Stimulated activated CD8-positive, alpha-beta memory T cell treated with anti-CD3 and anti-CD28 coated beads, Interleukin-15, amount 100 ng/mL, for 48 hours (primary cell): Measurements from ENCODE around the gene MIF.
A peak's percentile ranks its signal among the peaks of the same experiment; 100 is the strongest.
"Not testable (repeated sequence)": the region's sequence is repeated elsewhere in the genome, so short reads cannot be mapped to it uniquely, and the experiment has no call there.

Experiments
- DNase-seq, 2 donors: peaks; one replicate each; pipeline ENCODE4 v3.0.0-alpha.2; 2020; ENCODE audit warnings: low read depth in 2 of 2

The MIF gene

DNA sequence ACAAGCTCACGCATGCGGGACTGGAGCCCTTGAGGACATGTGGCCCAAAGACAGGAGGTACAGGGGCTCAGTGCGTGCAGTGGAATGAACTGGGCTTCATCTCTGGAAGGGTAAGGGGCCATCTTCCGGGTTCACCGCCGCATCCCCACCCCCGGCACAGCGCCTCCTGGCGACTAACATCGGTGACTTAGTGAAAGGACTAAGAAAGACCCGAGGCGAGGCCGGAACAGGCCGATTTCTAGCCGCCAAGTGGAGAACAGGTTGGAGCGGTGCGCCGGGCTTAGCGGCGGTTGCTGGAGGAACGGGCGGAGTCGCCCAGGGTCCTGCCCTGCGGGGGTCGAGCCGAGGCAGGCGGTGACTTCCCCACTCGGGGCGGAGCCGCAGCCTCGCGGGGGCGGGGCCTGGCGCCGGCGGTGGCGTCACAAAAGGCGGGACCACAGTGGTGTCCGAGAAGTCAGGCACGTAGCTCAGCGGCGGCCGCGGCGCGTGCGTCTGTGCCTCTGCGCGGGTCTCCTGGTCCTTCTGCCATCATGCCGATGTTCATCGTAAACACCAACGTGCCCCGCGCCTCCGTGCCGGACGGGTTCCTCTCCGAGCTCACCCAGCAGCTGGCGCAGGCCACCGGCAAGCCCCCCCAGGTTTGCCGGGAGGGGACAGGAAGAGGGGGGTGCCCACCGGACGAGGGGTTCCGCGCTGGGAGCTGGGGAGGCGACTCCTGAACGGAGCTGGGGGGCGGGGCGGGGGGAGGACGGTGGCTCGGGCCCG, at the start of gene MIF:
MIF (plus strand) TSS at position 439 of the 765 bp plus-strand sequence; CDS start at position 531, 92 bp downstream.
- DNase-seq, result peak; percentile 97

DNA sequence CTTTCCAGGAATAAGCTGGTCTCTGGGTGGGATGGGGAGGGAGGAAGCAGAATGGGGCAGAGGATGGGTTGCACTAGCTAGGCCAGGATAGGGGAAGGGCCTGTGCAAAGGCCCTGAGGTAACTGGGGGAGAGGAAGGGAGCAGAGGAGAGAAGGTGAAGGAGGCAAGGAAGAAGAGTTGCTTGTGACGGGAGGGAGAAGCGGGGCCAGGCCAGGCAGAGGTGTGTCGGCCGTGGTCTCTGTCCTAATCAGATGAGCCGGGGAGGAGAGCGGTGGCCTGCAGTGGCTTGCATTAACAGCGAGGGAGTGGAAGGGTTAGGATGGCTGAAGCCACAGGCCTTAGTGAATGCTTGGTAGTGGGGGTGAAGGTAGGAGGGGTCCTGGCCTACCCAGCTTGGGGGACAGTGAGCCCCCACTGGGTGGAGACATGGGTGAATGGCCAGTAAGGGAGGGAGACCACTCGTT, 49.4 kb upstream of the MIF start:
- no peak for DNase-seq

DNA sequence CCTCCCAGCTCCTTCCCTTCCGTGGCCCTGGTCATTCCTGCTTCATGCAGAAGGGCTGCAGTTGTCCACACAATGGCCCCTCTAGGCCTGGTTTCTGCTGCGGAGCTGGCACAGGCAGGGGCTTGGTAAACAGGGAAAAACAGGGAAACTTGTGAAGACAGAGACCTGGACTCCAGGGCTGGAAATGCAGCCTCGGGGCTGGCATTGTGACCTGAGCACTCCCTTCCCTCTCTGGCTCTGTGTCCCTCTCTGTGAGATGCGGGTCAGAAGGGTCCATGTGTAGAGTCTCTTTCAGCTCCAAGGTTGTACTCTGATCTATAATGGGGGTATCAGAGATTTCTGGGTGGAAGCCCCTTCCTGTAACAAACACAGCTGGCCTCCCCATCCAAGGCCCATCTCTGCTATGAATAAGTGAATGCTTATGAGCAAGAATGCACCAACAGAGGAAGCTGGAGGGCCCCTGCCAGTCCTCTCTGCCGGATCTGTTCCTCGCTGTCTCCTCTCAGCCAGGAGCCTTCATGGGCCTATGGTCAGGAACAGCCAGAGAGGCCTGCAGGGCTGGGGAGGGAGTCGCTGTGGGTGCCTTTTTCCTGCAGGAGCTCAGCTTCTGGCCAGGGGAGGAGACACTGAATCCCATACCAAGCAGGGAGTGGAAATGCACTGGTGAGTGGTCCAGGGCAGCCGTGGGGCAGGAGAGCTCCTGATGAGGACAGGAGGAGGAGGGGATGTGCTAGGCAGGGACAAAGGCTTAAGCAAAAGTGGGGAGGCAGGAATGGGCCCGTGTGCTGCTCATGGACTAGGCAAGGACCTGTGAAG, 48.7 kb upstream of the MIF start:
- DNase-seq, result no peak

- no peak for DNase-seq
Observed at GRCh38 chr22:23846081-23846469, 48.1 kb upstream of the MIF start.

DNA sequence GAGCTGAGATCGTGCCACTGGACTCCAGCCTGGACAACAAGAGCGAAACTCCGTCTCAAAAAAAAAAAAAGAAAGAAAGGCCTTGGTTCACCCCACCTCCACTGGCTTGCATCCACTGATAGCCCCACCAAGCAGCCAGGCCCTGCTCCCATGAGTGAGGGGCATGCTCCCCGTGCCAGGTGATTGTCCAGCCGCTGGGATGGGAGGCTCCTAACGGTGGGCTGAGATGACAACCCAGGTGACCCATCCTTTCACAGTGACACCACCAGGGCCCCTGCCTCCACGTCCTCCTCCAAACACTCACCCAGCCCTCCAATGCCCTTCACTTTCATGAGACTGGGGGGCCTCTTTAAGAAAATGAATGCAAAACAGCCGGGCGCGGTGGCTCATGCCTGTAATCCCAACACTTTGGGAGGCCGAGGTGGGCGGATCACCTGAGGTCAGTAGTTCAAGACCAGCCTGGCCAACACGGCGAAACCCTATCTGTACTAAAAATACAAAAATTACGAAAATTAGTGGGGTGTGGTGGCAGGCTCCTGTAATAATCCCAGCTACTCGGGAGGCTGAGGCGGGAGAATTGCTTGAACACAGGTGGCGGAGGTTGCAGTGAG, 46.8 kb upstream of the MIF start:
- no peak for DNase-seq

DNA sequence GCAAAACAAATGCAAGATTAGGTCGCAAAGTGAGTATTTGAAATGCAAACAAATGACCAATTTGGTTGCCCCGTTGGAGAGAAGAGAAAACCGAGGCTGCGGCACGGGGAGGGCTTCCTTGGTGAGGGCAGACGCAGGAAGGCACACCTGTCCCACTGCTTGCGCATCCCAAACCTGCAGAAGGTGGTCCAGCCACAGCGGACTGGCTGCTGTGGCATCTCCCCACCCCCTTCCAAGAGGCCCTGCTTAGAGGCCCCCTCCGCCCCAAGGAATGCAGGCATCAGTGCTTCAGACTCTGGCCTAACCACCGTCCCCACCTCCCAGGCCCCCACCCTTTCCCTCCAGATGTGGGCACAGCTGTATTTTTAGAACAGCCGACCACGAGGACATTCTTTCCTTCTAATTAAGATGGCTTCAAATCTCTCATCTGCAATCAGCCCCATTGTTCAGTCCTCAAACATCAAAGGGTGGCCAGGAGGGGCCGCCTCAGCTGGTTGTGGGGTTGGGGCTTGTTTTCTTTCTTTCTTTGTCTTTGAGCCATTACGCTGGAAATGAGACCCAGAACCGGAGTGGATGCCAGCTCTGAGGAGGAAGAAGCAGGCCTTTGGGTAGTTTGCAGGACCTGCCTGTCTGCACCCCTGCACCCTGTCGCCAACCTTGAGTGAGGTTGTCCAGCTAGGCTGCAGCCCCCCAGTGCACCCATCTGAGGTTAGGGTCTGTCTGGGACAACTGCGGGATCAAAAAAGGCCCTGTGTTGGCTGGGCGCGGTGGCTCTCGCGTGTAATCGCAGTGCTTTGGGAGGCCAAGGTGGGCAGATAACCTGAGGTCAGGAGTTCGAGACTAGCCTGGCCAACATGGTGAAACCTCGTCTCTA, 46.0 kb upstream of the MIF start:
- DNase-seq, result no peak

DNA sequence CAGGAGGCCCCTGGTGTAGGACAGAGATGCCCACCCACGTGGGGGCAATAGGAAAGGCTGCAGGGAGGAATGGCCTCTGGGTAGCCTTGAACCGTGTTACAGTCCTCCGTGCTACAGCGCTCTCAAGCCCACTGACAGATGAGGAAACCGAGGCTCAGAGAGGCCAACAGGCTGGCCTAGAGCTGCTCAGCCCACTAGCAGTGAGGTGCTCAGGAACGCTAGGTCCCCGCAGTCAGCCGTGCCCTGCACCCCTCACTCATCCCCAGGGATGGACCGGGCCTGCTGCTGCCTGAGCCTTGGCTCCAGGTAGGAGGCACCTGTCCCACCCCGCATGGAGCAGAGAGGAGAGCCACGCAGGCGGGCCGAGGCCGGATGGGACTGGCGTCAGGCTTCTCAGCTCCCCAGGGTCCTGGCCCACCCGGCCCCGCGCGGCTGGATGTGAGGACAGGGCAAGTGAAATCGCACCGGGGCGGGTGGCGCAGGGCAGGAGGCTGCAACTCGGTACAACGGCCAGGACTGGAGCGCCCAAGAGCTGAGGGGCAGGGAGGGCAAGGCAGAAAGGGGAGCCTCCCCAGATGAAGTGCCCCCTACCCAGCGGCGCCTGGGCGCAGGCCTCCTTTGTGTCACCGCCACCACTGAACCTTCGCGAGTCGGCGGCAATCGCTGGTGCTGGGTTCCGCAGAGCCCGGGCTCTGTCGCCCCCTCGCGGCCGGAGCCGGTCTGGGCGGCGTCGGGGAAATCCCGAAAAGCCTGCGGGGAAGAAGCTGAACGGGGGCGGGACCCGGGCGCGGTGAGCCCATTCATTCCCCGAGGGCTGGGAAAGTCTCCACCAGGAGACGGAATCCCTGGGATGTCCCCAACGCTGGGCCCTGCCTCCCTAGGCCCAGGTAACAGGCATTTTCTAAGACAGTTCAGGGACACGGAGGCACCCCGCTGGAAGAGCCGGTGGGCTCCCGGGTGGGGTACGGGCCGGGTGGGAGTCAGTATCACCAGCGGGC, 44.9 kb upstream of the MIF start:
- peak; percentile 72 to 73 for DNase-seq

GRCh38 chr22:23850136-23850611, 44.0 kb upstream of the MIF start:
- DNase-seq, result no peak

DNA sequence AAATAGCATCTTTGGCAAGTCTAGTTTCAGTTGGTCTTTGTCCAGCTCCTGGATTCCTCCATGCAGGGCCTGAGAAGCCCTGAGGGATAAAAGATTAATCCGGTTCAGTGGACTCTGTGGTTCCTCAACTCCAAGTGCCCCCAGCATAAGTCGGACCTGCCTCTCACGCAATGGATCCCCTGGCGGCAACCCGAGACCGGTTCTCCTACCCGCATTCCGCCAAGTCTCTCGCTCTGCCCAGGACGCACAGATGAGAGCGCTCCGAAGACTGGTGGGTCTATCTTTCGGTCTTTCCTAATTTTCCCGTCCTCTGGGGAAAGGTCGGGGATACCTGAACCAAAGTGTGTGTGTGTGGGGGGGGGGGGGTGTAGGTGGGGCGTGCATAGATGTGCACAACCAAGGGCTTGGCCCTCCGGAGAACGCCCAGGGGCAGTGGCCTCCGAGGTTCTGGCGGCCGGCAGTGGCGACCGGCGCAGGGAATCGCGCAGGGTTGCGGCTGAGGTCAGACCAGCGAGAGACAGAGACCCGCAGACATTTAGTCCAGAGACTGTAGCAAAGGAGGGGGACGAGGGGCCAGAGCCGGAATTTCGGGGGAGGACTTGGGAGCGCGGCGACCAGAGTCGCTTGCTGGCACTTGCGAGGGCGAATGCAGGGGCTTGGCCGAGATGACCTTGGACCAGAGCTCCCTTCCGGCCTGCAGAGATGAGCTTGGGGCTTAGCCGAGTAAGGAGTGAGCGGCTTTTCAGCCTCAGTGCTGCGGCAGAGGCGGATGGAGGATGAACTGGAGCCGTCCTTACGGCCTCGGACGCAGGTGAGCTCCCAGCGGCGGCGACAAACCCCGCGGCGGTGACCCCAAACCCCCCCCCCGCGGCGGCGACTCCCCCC, 37.2 kb upstream of the MIF start:
- no peak for DNase-seq

- peak; percentile 92 to 94 for DNase-seq
Observed at GRCh38 chr22:23857606-23858483, 36.3 kb upstream of the MIF start, which contains the start of gene SLC2A11. Gene SLC2A11, plus strand, starts transcription at chr22:23857875. Its CDS starts 125 bp downstream, at chr22:23858000.

GRCh38 chr22:23858484-23858815, 35.7 kb upstream of the MIF start:
- no peak for DNase-seq

DNA sequence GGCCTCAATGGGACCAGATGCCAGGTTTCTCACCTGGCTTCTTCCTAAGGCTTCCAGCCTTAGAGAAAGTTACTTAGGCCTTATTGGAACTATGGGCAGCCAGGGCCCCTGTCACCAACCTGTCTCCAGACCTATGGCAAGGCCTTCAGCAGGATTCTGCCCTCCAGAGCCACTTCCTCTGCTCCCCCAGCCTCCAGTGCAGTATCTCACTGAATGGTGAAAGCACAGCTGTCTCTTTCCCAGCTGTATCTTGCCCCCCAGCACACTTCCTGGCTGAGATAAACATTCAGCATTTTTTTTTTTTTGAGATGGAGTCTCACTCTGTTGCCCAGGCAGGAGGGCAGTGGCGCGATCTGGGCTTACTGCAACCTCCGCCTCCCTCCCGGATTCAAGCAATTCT, 35.0 kb upstream of the MIF start:
- DNase-seq, result no peak

DNA sequence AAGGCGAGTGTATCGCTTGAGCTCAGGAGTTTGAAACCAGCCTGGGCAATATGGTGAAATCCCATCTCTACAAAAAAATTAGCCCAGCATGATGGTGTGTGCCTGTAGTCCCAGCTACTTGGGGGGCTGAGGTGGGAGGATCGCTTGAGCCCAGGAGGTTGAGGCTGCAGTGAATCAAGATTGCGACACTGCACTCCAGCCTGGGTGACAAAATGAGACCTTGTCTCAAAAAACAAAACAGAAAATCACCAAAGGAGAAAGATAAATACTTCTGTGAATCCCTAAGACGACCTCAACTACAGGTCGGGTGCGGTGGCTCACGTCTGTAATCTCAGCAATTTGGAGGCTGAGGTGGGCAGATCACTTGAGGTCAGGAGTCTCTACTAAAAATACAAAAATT, 34.0 kb upstream of the MIF start:
- DNase-seq, result not testable (repeated sequence)

- DNase-seq, result no peak
Observed at GRCh38 chr22:23862103-23862502, 32.1 kb upstream of the MIF start.

- not testable (repeated sequence) for DNase-seq
Observed at GRCh38 chr22:23864499-23865154, 29.6 kb upstream of the MIF start.

DNA sequence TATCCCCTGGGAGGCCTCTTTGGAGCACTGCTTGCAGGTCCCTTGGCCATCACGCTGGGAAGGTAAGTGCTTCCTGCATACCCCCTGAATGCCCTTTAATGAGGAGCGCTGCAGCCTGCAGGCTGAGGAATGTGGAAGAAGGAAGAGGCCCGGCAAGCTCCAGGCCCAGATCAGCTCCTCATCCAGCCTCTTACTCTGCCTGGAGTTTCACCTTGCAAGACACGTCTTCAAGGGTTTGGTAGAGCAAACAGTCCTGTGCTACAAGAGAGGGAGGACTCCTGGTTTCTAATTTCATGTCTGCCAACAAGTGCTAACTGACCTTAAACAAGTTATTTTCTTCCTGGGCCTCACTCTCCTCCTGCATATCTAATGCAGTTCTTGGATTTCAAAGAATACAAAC, 25.6 kb upstream of the MIF start:
- DNase-seq, result no peak

DNA sequence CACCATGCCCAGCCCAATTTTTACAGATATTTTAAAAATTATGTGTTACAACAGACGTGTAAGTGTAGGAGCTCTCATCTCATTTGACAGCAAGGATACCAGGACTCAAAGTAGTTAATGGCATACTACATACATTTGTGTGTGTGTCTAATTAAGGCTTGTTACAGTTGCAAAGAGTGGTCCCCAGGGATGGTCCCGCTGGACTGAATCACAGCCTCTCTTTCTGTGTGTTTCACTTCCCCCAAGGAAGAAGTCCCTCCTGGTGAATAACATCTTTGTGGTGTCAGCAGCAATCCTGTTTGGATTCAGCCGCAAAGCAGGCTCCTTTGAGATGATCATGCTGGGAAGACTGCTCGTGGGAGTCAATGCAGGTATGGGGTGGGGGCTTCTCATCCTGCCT, 19.3 kb upstream of the MIF start:
- no peak for DNase-seq

DNA sequence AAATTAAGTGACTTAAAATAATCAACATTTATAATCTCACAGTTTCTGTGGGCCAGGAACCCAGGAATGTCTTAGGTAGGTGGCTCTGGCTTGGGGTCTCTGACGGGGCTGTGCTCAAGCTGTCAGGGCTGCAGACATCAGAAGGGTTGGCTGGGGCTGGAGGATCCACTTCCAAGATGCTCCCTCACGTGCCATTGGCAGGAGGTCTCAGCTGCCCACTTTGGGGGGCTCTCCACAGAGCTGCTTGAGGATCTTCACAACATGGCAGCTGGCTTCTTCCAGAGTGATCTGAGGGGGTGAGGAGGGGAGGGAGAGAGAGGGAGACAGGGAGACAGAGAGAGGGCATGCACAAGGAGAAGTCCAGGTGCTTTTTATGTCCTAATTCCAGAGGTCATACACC, 18.4 kb upstream of the MIF start:
- DNase-seq, result no peak
